Smooth muscle cell of the pulmonary artery (primary cell): ENCODE results near the gene PTGES2. TPM values are rescaled to one million over a fixed set of nuclear protein-coding genes. Genes with fewer than 3 reads are reported as not detected.

Experiments
- total RNA-seq: library from RNA; depleted of rRNA; stranded (reverse); fragments of >200 nt; gene quantifications from 2 replicates; pipeline ENCODE4 v1.2.3, GENCODE V29; 2014

Gene PTGES2
- 75.7 and 110 TPM in 2 replicates for total RNA-seq

DNA sequence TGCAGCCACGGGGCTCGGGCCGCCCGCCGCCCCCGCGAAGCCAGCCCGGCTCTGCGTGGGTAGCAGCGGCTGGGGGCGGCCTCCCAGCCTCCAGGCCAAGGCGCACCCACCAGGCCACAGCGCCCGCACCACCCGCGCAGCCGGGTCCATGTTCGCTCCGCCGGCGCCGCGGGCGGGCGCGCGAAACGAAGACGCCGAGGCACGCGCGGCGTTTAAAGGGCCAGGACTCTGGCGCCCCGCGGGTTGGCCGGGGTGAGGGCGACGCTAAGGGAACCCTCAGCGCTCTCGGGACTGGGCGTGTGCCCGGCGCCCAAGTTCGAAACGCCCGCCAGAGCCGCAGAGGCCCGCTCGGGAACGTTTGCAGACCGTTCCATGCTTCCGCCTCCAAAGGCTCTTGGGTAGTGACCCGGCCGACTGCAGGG, at the start of gene PTGES2:
Gene PTGES2, minus strand, starts transcription at position 162 of the 422 bp plus-strand sequence. Its CDS starts 12 bp downstream, at position 150.

DNA sequence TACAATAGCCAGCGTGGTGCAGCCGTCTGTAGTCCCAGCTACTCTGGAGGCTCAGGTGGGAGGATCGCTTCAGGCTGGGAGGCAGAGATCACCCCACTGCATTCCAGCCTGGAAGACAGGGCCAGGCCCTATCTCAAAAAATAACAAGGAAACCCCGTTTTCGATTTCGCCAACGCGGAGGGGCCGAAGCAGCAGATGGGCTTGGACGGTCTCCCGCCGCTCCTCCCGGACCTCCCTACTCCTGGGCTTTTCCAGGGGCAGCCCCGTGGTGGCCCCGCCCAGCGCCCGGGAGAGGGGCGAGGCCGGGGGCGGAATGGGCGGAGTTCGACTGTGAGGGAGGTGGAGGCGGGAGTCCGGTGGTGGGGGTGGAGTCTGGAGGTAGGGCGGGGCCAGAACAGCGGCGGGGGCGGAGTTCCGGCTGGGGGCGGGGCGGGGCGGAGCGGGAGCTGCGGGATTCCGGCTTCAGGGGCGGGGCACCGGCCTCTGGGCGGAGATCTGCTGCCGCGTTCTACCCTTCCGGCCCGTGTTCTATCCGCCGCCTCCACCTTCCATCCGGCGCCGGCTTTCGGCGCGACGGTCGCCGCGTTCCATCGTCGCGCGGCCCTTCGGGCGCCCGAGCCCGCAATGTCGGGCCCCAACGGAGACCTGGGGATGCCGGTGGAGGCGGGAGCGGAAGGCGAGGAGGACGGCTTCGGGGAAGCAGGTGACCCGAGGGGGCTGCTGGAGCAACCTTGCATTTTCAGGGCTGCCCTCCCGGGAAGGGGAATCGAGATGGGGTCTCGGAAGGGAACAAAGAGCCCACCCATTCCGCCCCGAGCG, 32.5 kb upstream of the PTGES2 start, which contains the start of gene BBLN:
Gene BBLN, plus strand, starts transcription at position 482 of the 819 bp plus-strand sequence. Its CDS starts 143 bp downstream, at position 625.

DNA sequence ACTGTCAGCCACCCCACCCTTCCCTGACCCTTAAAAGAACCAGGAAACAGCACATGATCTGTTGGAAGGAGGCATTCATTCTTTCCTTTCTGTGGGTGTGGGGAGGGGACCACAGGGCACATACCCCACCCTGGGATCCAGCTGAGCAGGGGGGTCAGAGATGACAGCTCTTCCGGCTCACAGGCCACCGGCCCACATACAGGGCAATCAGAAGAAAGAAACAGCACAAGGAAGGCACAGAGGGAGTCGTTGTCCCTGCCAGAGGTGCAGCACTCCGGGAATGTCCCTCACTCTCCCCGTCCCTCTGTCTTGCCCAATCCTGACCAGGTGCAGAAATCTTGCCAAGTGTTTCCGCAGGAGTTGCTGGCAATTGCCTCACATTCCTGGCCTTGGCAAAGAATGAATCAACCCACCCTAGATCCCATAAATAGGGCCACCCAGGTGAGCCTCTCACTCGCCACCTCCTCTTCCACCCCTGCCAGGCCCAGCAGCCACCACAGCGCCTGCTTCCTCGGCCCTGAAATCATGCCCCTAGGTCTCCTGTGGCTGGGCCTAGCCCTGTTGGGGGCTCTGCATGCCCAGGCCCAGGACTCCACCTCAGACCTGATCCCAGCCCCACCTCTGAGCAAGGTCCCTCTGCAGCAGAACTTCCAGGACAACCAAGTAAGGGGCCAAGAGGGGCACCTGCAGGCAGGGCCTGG, 21.6 kb upstream of the PTGES2 start, which contains the start of gene LCN2:
Gene LCN2, plus strand, starts transcription at position 453 of the 701 bp plus-strand sequence. Its CDS starts 73 bp downstream, at position 526.

Other genes with a start within 250 kb of the PTGES2 start
- 45.6 and 55.6 TPM in 2 replicates for gene ST6GALNAC6, start 228.1 kb downstream of the PTGES2 start, total RNA-seq
- 38.9 and 43.3 TPM in 2 replicates for gene ST6GALNAC4, start 210.7 kb downstream of the PTGES2 start, total RNA-seq
- gene PIP5KL1, start 197.0 kb downstream of the PTGES2 start, total RNA-seq = 1.4 and 3.4 TPM in 2 replicates
- 11.1 and 12.9 TPM in 2 replicates for gene DPM2, start 189.9 kb downstream of the PTGES2 start, total RNA-seq
- 24.6 and 44.9 TPM in 2 replicates for gene EEIG1, start 146.7 kb downstream of the PTGES2 start, total RNA-seq
- 9.0 and 11.6 TPM in 2 replicates for gene NAIF1, start 60.4 kb downstream of the PTGES2 start, total RNA-seq
- gene SLC25A25, start 59.5 kb downstream of the PTGES2 start, total RNA-seq = 16.6 and 17.3 TPM in 2 replicates
- not detected in 2 replicates for gene LCN2, start 21.7 kb upstream of the PTGES2 start, total RNA-seq
- gene BBLN, start 32.5 kb upstream of the PTGES2 start, total RNA-seq = 30.9 and 37.3 TPM in 2 replicates
- 35.8 and 49.4 TPM in 2 replicates for gene CIZ1, start 63.8 kb upstream of the PTGES2 start, total RNA-seq
- 1.9 and 5.8 TPM in 2 replicates for gene DNM1, start 75.7 kb upstream of the PTGES2 start, total RNA-seq
- 124 and 137 TPM in 2 replicates for gene GOLGA2, start 148.3 kb upstream of the PTGES2 start, total RNA-seq
- gene SWI5, start 148.5 kb upstream of the PTGES2 start, total RNA-seq = 34.5 and 35.3 TPM in 2 replicates
- 18.8 and 24.4 TPM in 2 replicates for gene TRUB2, start 194.7 kb upstream of the PTGES2 start, total RNA-seq
- gene COQ4, start 195.1 kb upstream of the PTGES2 start, total RNA-seq = 16.9 and 21.8 TPM in 2 replicates
- gene SLC27A4, start 212.8 kb upstream of the PTGES2 start, total RNA-seq = 16.0 and 29.9 TPM in 2 replicates
- 47.5 and 47.8 TPM in 2 replicates for gene URM1, start 243.6 kb upstream of the PTGES2 start, total RNA-seq